Measurements from ENCODE around the gene FBXL17. TPM values are rescaled to one million over a fixed set of nuclear protein-coding genes. Genes with fewer than 3 reads are reported as not detected.

FBXL17 gene
- total and polyA plus RNA-seq, 2 of the 13 experiments (the other 11 are each of a cell fraction or from before 2014, with no cell fraction given) = 3.0 to 7.9 TPM

GRCh38 chr5:107884871-107885270 lies 497.0 kb downstream of the FBXL17 start:
- Histone ChIP-seq H3K27me3 (ENCODE audit: control insufficient read depth in 1 of 2, insufficient read depth in 2 of 2, low read length in 2 of 2) (no peaks in the 10 kb centered on the region; a peak in 1 of 5 replicates), H3K9me3 (ENCODE audit: low read length) (no peaks in the 10 kb centered on the region), H3K36me3 (replicated peaks in 1 of 2; ENCODE audit: control insufficient read depth in 1 of 2, insufficient read depth in 2 of 2, low read length in 2 of 2) (no peaks in the 10 kb centered on the region), H3K4me1 (ENCODE audit: insufficient read depth, low read length) (no peaks in the 10 kb centered on the region), H3K79me2 (ENCODE audit: insufficient read depth, low read length) (no peaks in the 10 kb centered on the region), H3K4me2 (ENCODE audit: low read depth, low read length) (no peak overlapping the region), H2AFZ (ENCODE audit: low read length) (no peak overlapping the region), H4K20me1 (ENCODE audit: insufficient read depth, low read length) (no peaks in the 10 kb centered on the region), H3K9ac (ENCODE audit: insufficient read depth, low read depth, low read length) (no peak overlapping the region), H3K4me3 (replicated peaks in 1 of 3; ENCODE audit: insufficient read depth in 1 of 3, low read depth in 2 of 3, low read length in 3 of 3) (no peak overlapping the region), H3K27ac (ENCODE audit: extremely low read length, insufficient read depth, low read length) (no peak overlapping the region)
- TF ChIP-seq DNMT1 (CRISPR knock-in tag; IDR thresholded peaks at IDR 0.05) (no peak), MTA1 (CRISPR knock-in tag; IDR thresholded peaks at IDR 0.05; ENCODE audit: borderline replicate concordance) (no peak), ZBTB7A (CRISPR knock-in tag; IDR thresholded peaks at IDR 0.05) (no peak), ZNF792 (CRISPR knock-in tag; IDR thresholded peaks at IDR 0.05) (no peak), RELA (CRISPR knock-in tag; IDR thresholded peaks at IDR 0.05) (no peak), IRF1 (CRISPR knock-in tag; IDR thresholded peaks at IDR 0.05; ENCODE audit: low read depth) (no peak), PLSCR1 (CRISPR knock-in tag; IDR thresholded peaks at IDR 0.05; ENCODE audit: borderline replicate concordance) (no peak), DMAP1 (CRISPR knock-in tag; IDR thresholded peaks at IDR 0.05) (no peak), MAFF (IDR thresholded peaks at IDR 0.05; ENCODE audit: low read depth, low read length) (no peak), ZNF780A (CRISPR knock-in tag; IDR thresholded peaks at IDR 0.05) (no peak), ATF2 (CRISPR knock-in tag; IDR thresholded peaks at IDR 0.05) (no peak), TOE1 (CRISPR knock-in tag; IDR thresholded peaks at IDR 0.05) (no peak), CEBPB (IDR thresholded peaks at IDR 0.05; ENCODE audit: borderline replicate concordance, low read depth, low read length) (no peak), MIER2 (CRISPR knock-in tag; IDR thresholded peaks at IDR 0.05) (no peak), NR3C1 (CRISPR knock-in tag; IDR thresholded peaks at IDR 0.05) (no peak), NFIC (IDR thresholded peaks at IDR 0.05; ENCODE audit: low read length) (no peak), FOXP1 (IDR thresholded peaks at IDR 0.05) (no peak), FOXP1 (CRISPR knock-in tag; IDR thresholded peaks at IDR 0.05) (no peak), ZXDC (CRISPR knock-in tag; IDR thresholded peaks at IDR 0.05) (no peak), LCORL (IDR thresholded peaks at IDR 0.05) (no peak), LCORL (CRISPR knock-in tag; IDR thresholded peaks at IDR 0.05) (no peak)
- ChIA-PET POLR2A (no interaction called here), CTCF (ENCODE audit: low intra/inter-chr PET ratio, low total read pairs) (no interaction called here)
- intact Hi-C loops (cut with micrococcal nuclease; ENCODE audit: unreplicated experiment) = loop anchor here (10.0 kb wide), 1 partner anchor 190 kb away; no protein-coding TSS in a partner anchor
- DNase-seq (ENCODE audit: low spot score) (no peak), ATAC-seq (no peak), FAIRE-seq (no peak)
- 33% methylated on average over 1 of the region's 1 CpG for WGBS (ENCODE audit: low lambda C conversion rate)
- no TSS peak for BruUV-seq (replicated peaks)
- in situ Hi-C loops (cut with HindIII; ENCODE audit: extremely low pct_ligation_motif_present, low pct_unique_long_range_greater_than_20kb) = no loop called here
